Caco-2 (cell line): ENCODE measurements around the gene CRLF2. TPM values are rescaled to one million over a fixed set of nuclear protein-coding genes. Genes with fewer than 3 reads are reported as not detected.

Experiments used
- BruUV-seq: library from RNA; stranded (reverse); fragments of 400-500 nt; replicated peaks from 2 replicates; lab custom pipeline; 2021; lab: Mats Ljungman, UMichigan
- CTCF ChIA-PET: fragments of 300-600 bp; sonication (Branson Sonifier 250); formaldehyde crosslinking; loops from one replicate; lab custom pipeline; 2022; ENCODE audit warnings: antibody characterized with exemption; lab: Charles Lee
- POLR2A ChIA-PET: fragments of 300-600 bp; sonication (Branson Sonifier 250); formaldehyde crosslinking; loops from one replicate; lab custom pipeline; 2022; ENCODE audit warnings: antibody characterized with exemption; lab: Charles Lee
- DNase-seq, 2 experiments: peaks; one replicate each; pipeline versions ENCODE4 v3.0.0 to v3.0.0-alpha.2; 2020 to 2022
- H3K27me3 ChIP-seq: replicated peaks from 2 replicates; pipeline ENCODE4 v1.6.0; 2011; ENCODE audit warnings: low read length; ENCODE audit not compliant: control insufficient read depth, insufficient read depth
- H3K36me3 ChIP-seq: 2 replicates; pipeline ENCODE4 v1.5.1; 2011; ENCODE audit warnings: low read length; ENCODE audit not compliant: control insufficient read depth, insufficient read depth
- H3K4me1 ChIP-seq: fragments of 250-450 bp; sonication (Bioruptor Pico); 2 replicates; pipeline ENCODE4 v1.5.1; 2020; ENCODE audit warnings: mild to moderate bottlenecking
- H3K4me3 ChIP-seq: 2 replicates; pipeline ENCODE4 v1.5.1; 2011; ENCODE audit warnings: low read depth, mild to moderate bottlenecking, control low read depth, low read length
- H3K9me3 ChIP-seq: fragments of 250-450 bp; sonication (Bioruptor Pico); 2 replicates; pipeline ENCODE4 v1.5.1; 2020; ENCODE audit warnings: mild to moderate bottlenecking, moderate library complexity
- H3K27ac Mint-ChIP-seq: one replicate; pipeline ENCODE4 v1.8.0; 2022; ENCODE audit warnings: mixed read lengths; ENCODE audit not compliant: unreplicated experiment
- H3K27me3 Mint-ChIP-seq: one replicate; pipeline ENCODE4 v1.8.0; 2022; ENCODE audit warnings: mixed read lengths; ENCODE audit not compliant: insufficient read depth, unreplicated experiment
- H3K36me3 Mint-ChIP-seq: one replicate; pipeline ENCODE4 v1.8.0; 2022; ENCODE audit warnings: mild to moderate bottlenecking, mixed read lengths; ENCODE audit not compliant: insufficient read depth, unreplicated experiment
- H3K4me1 Mint-ChIP-seq: one replicate; pipeline ENCODE4 v1.8.0; 2022; ENCODE audit warnings: low read depth, mixed read lengths; ENCODE audit not compliant: unreplicated experiment
- H3K4me3 Mint-ChIP-seq: one replicate; pipeline ENCODE4 v1.8.0; 2022; ENCODE audit warnings: mild to moderate bottlenecking, moderate library complexity, mixed read lengths; ENCODE audit not compliant: unreplicated experiment
- H3K9me3 Mint-ChIP-seq: one replicate; pipeline ENCODE4 v1.8.0; 2022; ENCODE audit warnings: mixed read lengths; ENCODE audit not compliant: unreplicated experiment
- intact Hi-C: fragments of 100-400 bp; cut with micrococcal nuclease; formaldehyde crosslinking; loops from one replicate; pipeline ENCODE4 v1.10.0; 2022; ENCODE audit not compliant: unreplicated experiment
- total RNA-seq: library from RNA; stranded (reverse); gene quantifications from 2 replicates; pipeline ENCODE4 v1.2.3, GENCODE V29; 2022
- TF ChIP-seq, protein P1 (sequence below), 2 experiments: fragments of 200-600 bp in 1 of 2; IDR thresholded peaks; 1 replicate in 1 of 2; 2 replicates in 1 of 2; pipeline versions ENCODE4 v1.5.1 to v1.8.0; 2011 to 2022; ENCODE audit warnings: antibody characterized with exemption in 1 of 2, control low read depth in 1 of 2, inconsistent platforms in 1 of 2, low read depth in 1 of 2, low read length in 1 of 2, mild to moderate bottlenecking in 1 of 2, moderate library complexity in 1 of 2; ENCODE audit not compliant: insufficient read depth in 1 of 2, severe bottlenecking in 1 of 2, unreplicated experiment in 1 of 2

CRLF2 gene
- total RNA-seq, 1 experiment from 2014 or later = not detected

- no peaks in the 10 kb centered on the region for H3K4me1 ChIP-seq
- Mint-ChIP-seq H3K4me1 (no peaks in the 10 kb centered on the region), H3K36me3 (no peaks in the 10 kb centered on the region), H3K27me3 (no peaks in the 10 kb centered on the region), H3K9me3 (peaks cover 31% of the 10 kb centered on the region), H3K4me3 (no peak overlapping the region), H3K27ac (no peak overlapping the region)
- no peak overlapping the region for H3K4me3 ChIP-seq
- H3K9me3 ChIP-seq = peaks cover 11% of the 10 kb centered on the region
- BruUV-seq = no TSS peak
- no peak for DNase-seq
- ChIA-PET POLR2A (no interaction called here), CTCF (no interaction called here)
- TF ChIP-seq, protein P1, sequence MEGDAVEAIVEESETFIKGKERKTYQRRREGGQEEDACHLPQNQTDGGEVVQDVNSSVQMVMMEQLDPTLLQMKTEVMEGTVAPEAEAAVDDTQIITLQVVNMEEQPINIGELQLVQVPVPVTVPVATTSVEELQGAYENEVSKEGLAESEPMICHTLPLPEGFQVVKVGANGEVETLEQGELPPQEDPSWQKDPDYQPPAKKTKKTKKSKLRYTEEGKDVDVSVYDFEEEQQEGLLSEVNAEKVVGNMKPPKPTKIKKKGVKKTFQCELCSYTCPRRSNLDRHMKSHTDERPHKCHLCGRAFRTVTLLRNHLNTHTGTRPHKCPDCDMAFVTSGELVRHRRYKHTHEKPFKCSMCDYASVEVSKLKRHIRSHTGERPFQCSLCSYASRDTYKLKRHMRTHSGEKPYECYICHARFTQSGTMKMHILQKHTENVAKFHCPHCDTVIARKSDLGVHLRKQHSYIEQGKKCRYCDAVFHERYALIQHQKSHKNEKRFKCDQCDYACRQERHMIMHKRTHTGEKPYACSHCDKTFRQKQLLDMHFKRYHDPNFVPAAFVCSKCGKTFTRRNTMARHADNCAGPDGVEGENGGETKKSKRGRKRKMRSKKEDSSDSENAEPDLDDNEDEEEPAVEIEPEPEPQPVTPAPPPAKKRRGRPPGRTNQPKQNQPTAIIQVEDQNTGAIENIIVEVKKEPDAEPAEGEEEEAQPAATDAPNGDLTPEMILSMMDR (IDR thresholded peaks at IDR 0.05; ENCODE audit: insufficient read depth in 1 of 2, low read depth in 1 of 2, low read length in 1 of 2, severe bottlenecking in 1 of 2, unreplicated experiment in 1 of 2) = no peak
- no peaks in the 10 kb centered on the region for H3K36me3 ChIP-seq
- intact Hi-C loops = no loop called here
- H3K27me3 ChIP-seq = no peaks in the 10 kb centered on the region
Measured at GRCh38 chrX:1222531-1223241, 10.2 kb upstream of the CRLF2 start.

DNA sequence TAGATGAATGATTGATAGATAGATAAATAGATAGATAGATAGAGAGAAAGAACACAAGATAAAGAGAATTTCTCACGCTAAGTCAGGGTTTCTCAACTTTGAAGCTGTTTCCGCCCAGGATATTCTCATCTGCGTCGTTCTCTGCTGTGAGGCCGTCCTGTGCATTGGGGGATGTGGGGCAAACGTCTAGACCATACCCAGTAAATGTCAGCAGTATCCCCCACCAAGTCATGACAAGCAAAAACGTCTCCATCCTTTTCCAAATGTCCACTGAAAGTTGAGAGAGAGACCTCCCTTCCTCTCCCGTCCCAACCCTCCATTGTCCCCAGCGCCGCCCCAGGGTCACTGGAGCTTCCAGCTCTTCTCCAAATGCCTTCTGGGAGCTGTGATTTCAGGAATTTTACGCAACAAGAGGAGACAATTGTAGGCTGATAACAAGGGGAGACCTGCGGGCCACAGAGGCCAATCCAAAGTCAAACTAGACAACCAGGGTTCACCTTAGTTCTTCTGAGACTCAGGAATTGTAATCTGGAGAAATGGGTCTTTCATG, 8.9 kb upstream of the CRLF2 start:
- no peaks in the 10 kb centered on the region for H3K4me1 ChIP-seq
- no peak for DNase-seq
- no peaks in the 10 kb centered on the region for H3K36me3 ChIP-seq
- intact Hi-C loops = no loop called here
- ChIA-PET POLR2A (no interaction called here), CTCF (no interaction called here)
- Mint-ChIP-seq H3K9me3 (peaks cover 18% of the 10 kb centered on the region), H3K27ac (no peak overlapping the region), H3K36me3 (no peaks in the 10 kb centered on the region), H3K4me1 (no peaks in the 10 kb centered on the region), H3K27me3 (no peaks in the 10 kb centered on the region), H3K4me3 (no peak overlapping the region)
- TF ChIP-seq, protein P1 (IDR thresholded peaks at IDR 0.05; ENCODE audit: insufficient read depth in 1 of 2, low read depth in 1 of 2, low read length in 1 of 2, severe bottlenecking in 1 of 2, unreplicated experiment in 1 of 2) = no peak
- H3K27me3 ChIP-seq = no peaks in the 10 kb centered on the region
- peaks cover 11% of the 10 kb centered on the region for H3K9me3 ChIP-seq
- no TSS peak for BruUV-seq
- no peak overlapping the region for H3K4me3 ChIP-seq

DNA sequence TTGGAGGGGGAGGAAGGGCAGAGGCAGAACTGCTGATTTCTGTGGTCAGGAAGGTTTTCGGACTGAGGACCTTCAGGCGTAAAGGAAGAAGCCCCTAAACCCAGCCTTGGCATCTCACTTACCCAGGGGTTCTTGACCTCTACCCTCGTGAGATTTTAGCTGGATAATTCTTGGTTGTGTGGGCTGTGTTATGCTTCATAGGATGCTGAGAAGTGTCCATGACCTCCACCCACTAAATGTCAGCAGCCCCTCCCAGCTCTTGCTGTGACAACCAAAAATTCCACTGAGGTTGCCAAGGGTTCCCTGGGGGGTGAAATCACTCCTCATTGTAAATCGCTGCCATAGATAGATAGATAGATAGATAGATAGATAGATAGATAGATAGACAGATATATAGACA, 5.8 kb upstream of the CRLF2 start:
- no peaks in the 10 kb centered on the region for H3K4me1 ChIP-seq
- POLR2A ChIA-PET = no interaction called here
- H3K36me3 Mint-ChIP-seq = no peaks in the 10 kb centered on the region
- no peak overlapping the region for H3K4me3 ChIP-seq
- DNase-seq = no peak
- H3K27me3 ChIP-seq = no peaks in the 10 kb centered on the region
- no peak overlapping the region for H3K27ac Mint-ChIP-seq
- CTCF ChIA-PET = no interaction called here
- BruUV-seq = no TSS peak
- peaks cover 10% of the 10 kb centered on the region for H3K9me3 Mint-ChIP-seq
- peaks cover 8% of the 10 kb centered on the region for H3K9me3 ChIP-seq
- no peaks in the 10 kb centered on the region for H3K36me3 ChIP-seq
- H3K4me3 Mint-ChIP-seq = no peak overlapping the region
- TF ChIP-seq, protein P1 (IDR thresholded peaks at IDR 0.05; ENCODE audit: insufficient read depth in 1 of 2, low read depth in 1 of 2, low read length in 1 of 2, severe bottlenecking in 1 of 2, unreplicated experiment in 1 of 2) = no peak
- no peaks in the 10 kb centered on the region for H3K4me1 Mint-ChIP-seq
- H3K27me3 Mint-ChIP-seq = no peaks in the 10 kb centered on the region
- intact Hi-C loops = no loop called here
